Muscle of leg (tissue), 16 donors: Measurements from ENCODE around the gene BMP15. TPM values are rescaled to one million over a fixed set of nuclear protein-coding genes. Genes with fewer than 3 reads are reported as not detected.
A peak's percentile ranks its signal among the peaks of the same experiment; 100 is the strongest.

Experiments
- DNase-seq: peaks from one replicate; pipeline ENCODE4 v3.0.0; 2013
- H3K27ac ChIP-seq: one replicate; pipeline ENCODE4 v1.5.1; 2013; ENCODE audit warnings: mild to moderate bottlenecking, low read length, control low read depth
- H3K27me3 ChIP-seq: one replicate; pipeline ENCODE4 v1.6.1; 2013; ENCODE audit warnings: low read length; ENCODE audit not compliant: control insufficient read depth, insufficient read depth
- H3K36me3 ChIP-seq: one replicate; pipeline ENCODE4 v1.6.1; 2013; ENCODE audit warnings: low read length; ENCODE audit not compliant: control insufficient read depth, insufficient read depth
- H3K4me1 ChIP-seq: one replicate; pipeline ENCODE4 v1.6.1; 2013; ENCODE audit warnings: low read length; ENCODE audit not compliant: control insufficient read depth, insufficient read depth
- H3K4me3 ChIP-seq: one replicate; pipeline ENCODE4 v1.5.1; 2013; ENCODE audit warnings: low read length, control low read depth
- H3K9me3 ChIP-seq: replicated peaks from 2 replicates; pipeline ENCODE4 v1.6.1; 2013; ENCODE audit warnings: low read depth, low read length; ENCODE audit not compliant: control insufficient read depth
- WGBS: methylation state at CpG from one replicate; pipeline ENCODE4 v1.1.5; 2013; ENCODE audit warnings: missing lambda C conversion rate; ENCODE audit not compliant: insufficient coverage; 5-methylcytosine and 5-hydroxymethylcytosine counted together
- long read RNA-seq, 11 donors: transcript quantifications; one replicate each; lab custom pipeline, GENCODE V29; 2026
- polyA plus RNA-seq, 8 donors: library from polyadenylated mRNA; unstranded; fragments of 120-200 nt; gene quantifications; one replicate each; pipeline versions ENCODE4 v1.2.1 to v1.2.3, GENCODE V29; 2013; ENCODE audit warnings: inconsistent platforms in 1 of 8, low replicate concordance in 1 of 8; ENCODE audit not compliant: insufficient read length in 8 of 8, insufficient read depth in 1 of 8
- total RNA-seq: library from RNA; stranded (reverse); fragments of 120-200 nt; gene quantifications from one replicate; pipeline ENCODE4 v1.2.4, GENCODE V29; 2013

The BMP15 gene
- not detected for total RNA-seq
- not detected for polyA plus RNA-seq
- long read RNA-seq, donor 1 = 0 reads
- long read RNA-seq, donor 2 = 0 reads
- long read RNA-seq, donor 3 = 0 reads
- long read RNA-seq, donor 4 = 0 reads
- long read RNA-seq, donor 5 = 0 reads
- long read RNA-seq, donor 6 = 0 reads
- long read RNA-seq, donor 7 = 0 reads
- long read RNA-seq, donor 8 = 0 reads
- long read RNA-seq, donor 9 = 0 reads
- long read RNA-seq, donor 10 = 0 reads
- long read RNA-seq, donor 11 = 0 reads

DNA sequence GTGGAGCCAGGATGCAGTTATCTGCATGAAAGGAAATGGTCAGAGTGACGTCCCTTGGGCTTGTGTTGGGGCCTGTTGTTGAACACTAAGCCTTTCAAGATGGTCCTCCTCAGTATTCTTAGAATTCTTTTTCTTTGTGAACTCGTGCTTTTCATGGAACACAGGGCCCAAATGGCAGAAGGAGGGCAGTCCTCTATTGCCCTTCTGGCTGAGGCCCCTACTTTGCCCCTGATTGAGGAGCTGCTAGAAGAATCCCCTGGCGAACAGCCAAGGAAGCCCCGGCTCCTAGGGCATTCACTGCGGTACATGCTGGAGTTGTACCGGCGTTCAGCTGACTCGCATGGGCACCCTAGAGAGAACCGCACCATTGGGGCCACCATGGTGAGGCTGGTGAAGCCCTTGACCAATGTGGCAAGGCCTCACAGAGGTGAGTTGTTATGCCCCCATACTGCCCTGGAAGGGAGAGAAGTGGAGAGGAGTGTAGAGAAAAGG, at the start of gene BMP15:
Gene BMP15 (plus strand): TSS at position 51 of the 492 bp plus-strand sequence. CDS start 49 bp downstream, at position 100.
- DNase-seq = no peak
- H3K27ac ChIP-seq = no peak within 1 kb of the TSS
- peaks cover 13% of the 10 kb centered on the region for H3K27me3 ChIP-seq
- H3K4me3 ChIP-seq = no peak within 1 kb of the TSS
- WGBS = 100% methylated on average over 3 of the region's 9 CpGs
- no peaks in the 10 kb centered on the region for H3K36me3 ChIP-seq
- no peaks in the 10 kb centered on the region for H3K4me1 ChIP-seq
- no peaks in the 10 kb centered on the region for H3K9me3 ChIP-seq

DNA sequence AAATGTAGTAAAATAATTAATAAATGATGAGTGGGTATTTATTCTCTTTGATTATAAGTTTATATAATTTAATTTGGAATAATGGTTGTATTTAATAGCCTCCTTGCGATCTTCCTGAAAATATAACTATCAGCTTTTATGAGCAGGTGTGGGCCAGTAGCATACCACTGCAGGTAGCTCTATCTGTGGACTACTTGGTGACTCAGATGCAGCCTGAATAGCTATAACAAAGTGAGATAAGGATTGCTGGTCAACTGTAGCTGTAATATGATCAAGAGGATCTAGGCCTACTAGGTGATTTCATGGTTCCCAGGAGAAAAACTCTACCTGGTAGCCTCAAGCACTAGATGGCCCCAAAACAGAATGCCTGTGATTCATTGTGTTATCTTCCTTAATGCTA, 47.1 kb upstream of the BMP15 start:
- no peaks in the 10 kb centered on the region for H3K9me3 ChIP-seq
- H3K4me1 ChIP-seq = no peaks in the 10 kb centered on the region
- no peak for DNase-seq
- H3K27ac ChIP-seq = no peak overlapping the region
- no peak overlapping the region for H3K4me3 ChIP-seq
- H3K27me3 ChIP-seq = peaks cover 9% of the 10 kb centered on the region
- H3K36me3 ChIP-seq = no peaks in the 10 kb centered on the region
- no CpG with 5 or more reads among the region's 1 CpG for WGBS

DNA sequence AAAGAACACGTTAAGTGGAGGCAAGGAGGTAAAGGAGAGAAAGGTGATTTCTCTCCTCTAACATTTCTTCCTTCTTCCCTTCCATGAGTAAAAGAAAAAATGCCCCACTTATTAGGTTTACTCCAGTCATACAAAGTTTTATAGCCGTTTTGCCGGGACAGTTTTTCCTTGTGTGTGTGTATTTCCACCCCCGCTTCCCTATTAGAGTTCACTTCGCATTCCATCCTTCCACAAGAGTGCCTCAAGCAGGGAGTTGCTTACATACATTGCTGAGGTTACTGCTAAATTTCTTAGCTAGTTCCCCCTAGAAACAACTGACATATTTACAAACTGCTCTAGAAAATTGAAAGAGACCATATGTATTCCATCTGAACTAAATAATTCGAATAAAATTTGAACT, 45.2 kb upstream of the BMP15 start:
- peaks cover 14% of the 10 kb centered on the region for H3K27me3 ChIP-seq
- no peak for DNase-seq
- WGBS = 33% methylated on average over 3 of the region's 6 CpGs
- H3K36me3 ChIP-seq = no peaks in the 10 kb centered on the region
- H3K27ac ChIP-seq = no peak overlapping the region
- no peaks in the 10 kb centered on the region for H3K4me1 ChIP-seq
- no peaks in the 10 kb centered on the region for H3K9me3 ChIP-seq
- H3K4me3 ChIP-seq = no peak overlapping the region

DNA sequence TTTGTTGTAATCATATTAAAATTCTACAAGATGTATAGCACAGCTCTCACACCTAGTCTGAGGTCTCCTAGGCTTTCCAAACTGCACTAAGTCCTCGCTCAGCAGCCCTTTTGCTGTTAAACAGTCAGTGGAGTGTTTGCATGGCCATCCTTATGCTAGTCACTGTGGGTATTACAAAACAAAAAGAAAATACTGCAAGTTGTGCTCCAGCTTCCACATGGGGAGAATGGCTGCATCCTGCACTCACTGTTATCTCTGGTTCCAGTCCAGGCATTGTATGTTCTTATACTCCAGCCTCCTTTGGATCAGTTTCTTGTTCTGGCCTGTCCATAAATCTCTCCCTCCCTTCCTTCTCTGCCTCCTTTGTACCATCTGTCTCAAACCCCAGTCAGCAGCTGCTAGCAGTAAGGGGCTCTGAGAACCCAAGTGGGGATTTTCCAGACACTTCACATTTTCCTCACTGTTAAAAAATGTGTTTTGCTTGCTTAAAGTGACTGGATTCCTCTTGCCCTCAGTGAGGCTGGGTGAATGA, 38.5 kb upstream of the BMP15 start:
- H3K4me3 ChIP-seq = no peak overlapping the region
- no peaks in the 10 kb centered on the region for H3K36me3 ChIP-seq
- no CpG with 5 or more reads among the region's 1 CpG for WGBS
- H3K9me3 ChIP-seq = no peaks in the 10 kb centered on the region
- peak; percentile 13 for DNase-seq
- no peaks in the 10 kb centered on the region for H3K4me1 ChIP-seq
- H3K27me3 ChIP-seq = peaks cover 34% of the 10 kb centered on the region
- no peak overlapping the region for H3K27ac ChIP-seq

DNA sequence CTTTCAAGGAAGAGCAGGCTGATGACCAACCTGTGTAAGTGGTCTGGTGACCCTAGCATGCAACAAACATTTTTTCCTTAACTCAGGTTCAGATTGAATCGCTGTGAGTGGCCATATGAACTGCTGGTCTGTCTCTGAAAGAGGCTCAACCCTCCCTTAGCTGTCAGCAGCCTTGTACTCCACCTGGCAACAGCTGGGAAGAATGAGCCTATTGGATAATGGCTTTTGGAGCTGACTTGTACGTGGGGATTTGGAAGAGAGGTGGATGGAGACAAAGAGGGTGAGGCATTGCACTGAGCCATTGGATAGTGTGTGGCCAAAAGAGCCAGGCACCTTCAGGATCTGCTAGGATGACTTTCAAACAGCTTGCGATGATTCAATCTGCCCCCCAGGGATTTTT, 35.7 kb upstream of the BMP15 start:
- 10% methylated on average over 1 of the region's 3 CpGs for WGBS
- H3K9me3 ChIP-seq = no peaks in the 10 kb centered on the region
- DNase-seq = no peak
- H3K36me3 ChIP-seq = no peaks in the 10 kb centered on the region
- no peaks in the 10 kb centered on the region for H3K4me1 ChIP-seq
- H3K27ac ChIP-seq = no peak overlapping the region
- H3K4me3 ChIP-seq = no peak overlapping the region
- peaks cover 35% of the 10 kb centered on the region for H3K27me3 ChIP-seq

DNA sequence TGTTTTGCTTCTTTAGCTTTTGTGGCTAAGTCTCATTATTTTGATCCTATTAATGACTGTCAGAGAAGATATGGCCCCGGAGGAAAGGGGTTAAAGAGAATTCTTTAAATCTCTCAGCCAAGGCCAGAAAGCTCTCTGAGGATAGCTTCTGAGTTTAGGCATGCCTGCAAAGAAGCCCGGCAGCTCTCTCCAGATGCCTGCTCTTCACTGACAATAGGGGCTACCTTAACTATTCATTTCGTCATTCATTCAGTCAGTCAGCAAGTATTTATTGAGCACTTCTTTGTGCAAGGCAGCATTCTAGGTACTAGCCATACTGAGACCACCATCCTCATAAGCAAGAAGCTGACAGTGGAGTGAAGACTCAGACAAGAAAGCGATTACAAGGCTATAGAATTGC, 34.0 kb upstream of the BMP15 start:
- no peaks in the 10 kb centered on the region for H3K4me1 ChIP-seq
- no peaks in the 10 kb centered on the region for H3K9me3 ChIP-seq
- no CpG with 5 or more reads among the region's 4 CpGs for WGBS
- H3K27ac ChIP-seq = no peak overlapping the region
- H3K36me3 ChIP-seq = no peaks in the 10 kb centered on the region
- H3K27me3 ChIP-seq = peaks cover 25% of the 10 kb centered on the region
- no peak overlapping the region for H3K4me3 ChIP-seq
- no peak for DNase-seq

DNA sequence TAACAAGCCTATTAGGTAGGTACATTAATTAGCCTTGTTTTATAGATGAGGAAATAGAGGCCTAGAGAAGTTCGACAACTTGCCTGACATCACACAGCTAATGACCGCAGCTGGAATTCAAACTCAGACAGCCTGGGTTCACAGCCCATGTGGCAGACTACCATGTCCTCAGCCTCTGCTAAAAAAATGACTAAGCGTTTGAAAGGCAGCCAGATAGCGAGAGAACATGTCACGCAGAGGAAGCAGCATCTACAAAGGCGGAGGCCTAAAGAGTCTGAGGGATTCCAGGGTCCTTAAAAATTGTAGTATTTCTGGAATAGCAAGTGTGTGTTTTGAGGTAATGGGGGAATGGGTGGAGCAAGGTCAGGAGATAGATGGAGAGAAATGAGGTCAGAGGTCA, 33.2 kb upstream of the BMP15 start:
- Histone ChIP-seq H3K4me3 (no peak overlapping the region), H3K27ac (no peak overlapping the region), H3K4me1 (no peaks in the 10 kb centered on the region), H3K36me3 (no peaks in the 10 kb centered on the region), H3K9me3 (no peaks in the 10 kb centered on the region), H3K27me3 (peaks cover 20% of the 10 kb centered on the region)
- WGBS = 65% methylated on average over 5 of the region's 6 CpGs
- DNase-seq = peak; percentile 15

DNA sequence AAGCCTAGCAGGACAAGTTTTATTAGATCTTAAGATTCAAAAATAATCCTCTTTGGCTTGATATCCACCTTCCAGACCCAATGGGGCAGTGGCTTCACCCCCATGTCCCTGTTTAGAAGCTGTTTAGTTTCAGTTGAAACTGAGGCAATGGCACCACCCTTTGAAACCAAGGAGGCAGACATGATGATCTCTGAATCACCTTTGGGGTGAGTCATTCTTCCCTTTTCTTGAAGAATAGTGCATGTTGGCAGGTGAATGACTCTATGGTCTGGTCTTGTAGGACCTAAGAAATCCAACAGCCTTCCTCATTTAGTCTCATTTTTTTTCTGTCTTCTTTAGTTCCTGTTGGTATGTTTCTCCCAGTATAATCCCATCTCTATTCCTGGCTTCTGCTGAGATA, 29.5 kb upstream of the BMP15 start:
- H3K4me1 ChIP-seq = no peaks in the 10 kb centered on the region
- no peaks in the 10 kb centered on the region for H3K36me3 ChIP-seq
- H3K4me3 ChIP-seq = no peak overlapping the region
- H3K27ac ChIP-seq = no peak overlapping the region
- no peaks in the 10 kb centered on the region for H3K9me3 ChIP-seq
- peaks cover 8% of the 10 kb centered on the region for H3K27me3 ChIP-seq
- no peak for DNase-seq

DNA sequence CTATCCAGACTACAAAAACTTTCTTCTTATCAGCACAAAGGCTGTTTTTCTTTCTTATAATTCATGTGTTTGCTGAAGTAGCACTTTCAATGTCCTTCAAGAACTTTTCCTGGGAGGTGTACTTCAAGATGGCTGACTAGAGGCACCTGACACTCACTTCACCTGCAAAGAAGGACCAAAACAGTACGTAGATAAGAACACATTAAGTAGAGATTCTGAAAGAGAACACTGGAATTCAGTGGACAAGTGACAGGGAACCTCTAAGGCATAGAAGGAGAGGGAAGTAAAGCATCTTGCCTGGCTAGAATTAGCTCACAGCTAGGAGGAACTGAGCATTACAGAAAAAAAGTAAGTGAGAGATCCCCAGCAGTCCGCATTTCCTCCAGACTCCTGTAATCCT, 21.7 kb upstream of the BMP15 start:
- peaks cover 4% of the 10 kb centered on the region for H3K27me3 ChIP-seq
- H3K27ac ChIP-seq = no peak overlapping the region
- WGBS = 56% methylated on average over 1 of the region's 2 CpGs
- H3K36me3 ChIP-seq = no peaks in the 10 kb centered on the region
- no peak overlapping the region for H3K4me3 ChIP-seq
- peaks cover 4% of the 10 kb centered on the region for H3K9me3 ChIP-seq
- no peaks in the 10 kb centered on the region for H3K4me1 ChIP-seq
- DNase-seq = no peak

DNA sequence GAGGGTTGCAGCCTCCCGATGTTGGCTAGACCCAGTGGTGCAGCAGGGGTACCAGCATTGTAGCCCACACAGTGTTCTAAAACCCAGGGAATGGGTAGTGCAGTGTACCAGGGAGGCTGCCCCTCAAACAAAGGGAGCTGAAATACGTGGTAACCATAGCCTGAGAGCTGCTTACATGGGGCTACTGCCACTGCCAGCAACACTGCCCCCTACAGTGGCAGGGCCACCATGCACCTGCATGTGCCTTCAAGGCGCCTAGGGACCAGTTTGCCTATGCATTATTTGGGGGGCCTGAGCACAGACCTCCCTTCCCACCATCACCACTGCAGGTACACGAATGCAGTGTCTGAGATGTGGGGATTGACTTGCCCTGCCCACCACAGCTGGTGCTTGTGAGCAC, 21.0 kb upstream of the BMP15 start:
- DNase-seq = no peak
- Histone ChIP-seq H3K4me3 (no peak overlapping the region), H3K27ac (no peak overlapping the region), H3K9me3 (peaks cover 4% of the 10 kb centered on the region), H3K36me3 (no peaks in the 10 kb centered on the region), H3K4me1 (no peaks in the 10 kb centered on the region), H3K27me3 (peaks cover 4% of the 10 kb centered on the region)
- 56% methylated on average over 3 of the region's 4 CpGs for WGBS
